Measurements from ENCODE around the gene KCNC3. TPM values are rescaled to one million over a fixed set of nuclear protein-coding genes. Genes with fewer than 3 reads are reported as not detected.
A peak's percentile ranks its signal among the peaks of the same experiment; 100 is the strongest.

The KCNC3 gene
- polyA plus RNA-seq, 1 donor from 2014 or later = 0.97 TPM

- Histone ChIP-seq H3K9ac (ENCODE audit: low read length) (no peak overlapping the region), H3F3A (ENCODE audit: insufficient read depth, low read length, poor library complexity, severe bottlenecking) (no peaks in the 10 kb centered on the region), H3K4me2 (ENCODE audit: low read length) (no peak overlapping the region), H2AFZ (ENCODE audit: low read depth, low read length) (no peak overlapping the region), H3K79me2 (replicated peaks; ENCODE audit: insufficient read depth, low read length) (no peaks in the 10 kb centered on the region), H3K9me2 (ENCODE audit: insufficient read depth, low read length) (no peaks in the 10 kb centered on the region), H4K20me1 (ENCODE audit: insufficient read depth) (no peaks in the 10 kb centered on the region), H3K36me3 (ENCODE audit: insufficient read depth, low read length) (no peaks in the 10 kb centered on the region), H3K27ac (ENCODE audit: low read length) (no peak overlapping the region), H3K27me3 (ENCODE audit: insufficient read depth, low read depth, low read length) (no peaks in the 10 kb centered on the region), H3K4me3 (ENCODE audit: low read length) (no peak overlapping the region), H3K9me3 (ENCODE audit: low read length) (no peaks in the 10 kb centered on the region)
- TF ChIP-seq RAD21 (conservative IDR thresholded peaks at IDR 0.05) (no peak), REST (IDR thresholded peaks at IDR 0.05; ENCODE audit: borderline replicate concordance) (no peak), MXI1 (conservative IDR thresholded peaks at IDR 0.05; ENCODE audit: poor library complexity, severe bottlenecking) (no peak), CTCF (IDR thresholded peaks at IDR 0.05; ENCODE audit: poor library complexity, severe bottlenecking) (no peak), TAF1 (IDR thresholded peaks at IDR 0.05; ENCODE audit: low read depth) (no peak), SMC3 (conservative IDR thresholded peaks at IDR 0.05; ENCODE audit: poor library complexity) (no peak), EZH2 (IDR thresholded peaks at IDR 0.05; ENCODE audit: borderline replicate concordance, insufficient read depth, low read length, poor library complexity, severe bottlenecking) (no peak), POLR2AphosphoS5 (IDR thresholded peaks at IDR 0.05) (no peak), EP300 (conservative IDR thresholded peaks at IDR 0.05; ENCODE audit: poor library complexity, severe bottlenecking) (no peak)
Measured at GRCh38 chr19:50371914-50372475, 42.8 kb upstream of the KCNC3 start.

- Histone ChIP-seq H3F3A (ENCODE audit: insufficient read depth, low read length, poor library complexity, severe bottlenecking) (no peaks in the 10 kb centered on the region), H3K27ac (ENCODE audit: low read length) (no peak overlapping the region), H2AFZ (ENCODE audit: low read depth, low read length) (peak overlapping the region; percentile 62), H4K20me1 (ENCODE audit: insufficient read depth) (no peaks in the 10 kb centered on the region), H3K4me2 (ENCODE audit: low read length) (peak overlapping the region; percentile 62), H3K9me3 (ENCODE audit: low read length) (no peaks in the 10 kb centered on the region), H3K9me2 (ENCODE audit: insufficient read depth, low read length) (no peaks in the 10 kb centered on the region), H3K27me3 (ENCODE audit: insufficient read depth, low read depth, low read length) (no peaks in the 10 kb centered on the region), H3K9ac (ENCODE audit: low read length) (peak overlapping the region; percentile 55), H3K79me2 (replicated peaks; ENCODE audit: insufficient read depth, low read length) (no peaks in the 10 kb centered on the region), H3K36me3 (ENCODE audit: insufficient read depth, low read length) (no peaks in the 10 kb centered on the region), H3K4me3 (ENCODE audit: low read length) (peak overlapping the region; percentile 63)
- TF ChIP-seq CTCF (IDR thresholded peaks at IDR 0.05; ENCODE audit: poor library complexity, severe bottlenecking) (peak; percentile 94), MXI1 (conservative IDR thresholded peaks at IDR 0.05; ENCODE audit: poor library complexity, severe bottlenecking) (peak; percentile 24), EZH2 (IDR thresholded peaks at IDR 0.05; ENCODE audit: borderline replicate concordance, insufficient read depth, low read length, poor library complexity, severe bottlenecking) (no peak), REST (IDR thresholded peaks at IDR 0.05; ENCODE audit: borderline replicate concordance) (peak; percentile 97), POLR2AphosphoS5 (IDR thresholded peaks at IDR 0.05) (no peak), RAD21 (conservative IDR thresholded peaks at IDR 0.05) (peak; percentile 91), EP300 (conservative IDR thresholded peaks at IDR 0.05; ENCODE audit: poor library complexity, severe bottlenecking) (peak; percentile 14), SMC3 (conservative IDR thresholded peaks at IDR 0.05; ENCODE audit: poor library complexity) (peak; percentile 95), TAF1 (IDR thresholded peaks at IDR 0.05; ENCODE audit: low read depth) (no peak)
Measured at GRCh38 chr19:50368649-50369570, 39.7 kb upstream of the KCNC3 start.
